Progenitor cell of endocrine pancreas (in vitro differentiated cells): ENCODE data around the gene RBM5. TPM values are rescaled to one million over a fixed set of nuclear protein-coding genes. Genes with fewer than 3 reads are reported as not detected.
"Not testable (repeated sequence)": the region's sequence is repeated elsewhere in the genome, so short reads cannot be mapped to it uniquely, and the experiment has no call there.

Source experiments
- DNase-seq: peaks from one replicate; pipeline ENCODE4 v3.0.0; 2021; ENCODE audit warnings: low spot score; ENCODE audit not compliant: unreplicated experiment
- H3K27ac Mint-ChIP-seq: 2 replicates; pipeline ENCODE4 v1.8.0; 2021; ENCODE audit warnings: mild to moderate bottlenecking, moderate library complexity, mixed read lengths
- H3K27me3 Mint-ChIP-seq: 2 replicates; pipeline ENCODE4 v1.8.0; 2021; ENCODE audit warnings: mixed read lengths
- H3K36me3 Mint-ChIP-seq: 2 replicates; pipeline ENCODE4 v1.8.0; 2022; ENCODE audit warnings: mixed read lengths; ENCODE audit not compliant: insufficient read depth
- H3K4me1 Mint-ChIP-seq: 2 replicates; pipeline ENCODE4 v1.8.0; 2021; ENCODE audit warnings: low read depth, mixed read lengths
- H3K4me3 Mint-ChIP-seq: 2 replicates; pipeline ENCODE4 v1.8.0; 2021; ENCODE audit warnings: low read depth, mild to moderate bottlenecking, moderate library complexity, mixed read lengths
- H3K9me3 Mint-ChIP-seq: 2 replicates; pipeline ENCODE4 v1.8.0; 2021; ENCODE audit warnings: low read depth, mixed read lengths
- total RNA-seq: library from RNA; stranded (reverse); gene quantifications from 2 replicates; pipeline ENCODE4 v1.2.1, GENCODE V29; 2021
- TF ChIP-seq, protein P1 (sequence below): fragments of 200-600 bp; sonication (generic); IDR thresholded peaks from one replicate; pipeline ENCODE4 v1.5.0; 2021; ENCODE audit warnings: antibody characterized with exemption, mild to moderate bottlenecking; ENCODE audit not compliant: unreplicated experiment

The RBM5 gene
- total RNA-seq, 1 donor from 2014 or later: 322 TPM

DNA sequence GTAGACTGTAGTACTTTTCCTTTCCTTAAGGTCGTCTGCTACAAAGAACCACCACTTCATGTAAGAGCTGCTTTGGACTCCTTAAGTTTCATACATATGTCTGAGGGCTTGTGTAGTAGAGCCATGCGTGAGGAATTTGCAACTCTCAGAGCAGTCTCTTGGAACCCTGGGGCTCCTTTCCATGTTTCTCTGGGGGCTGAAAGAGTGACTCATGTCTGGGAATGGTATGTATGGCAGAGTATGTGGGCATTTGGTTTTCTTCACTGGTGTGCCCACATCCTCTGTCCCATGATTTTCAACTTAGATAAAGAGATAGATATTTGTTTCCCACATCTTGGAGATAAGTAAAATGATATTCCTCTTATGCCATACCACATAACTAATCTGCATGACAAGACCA, 20.6 kb upstream of the RBM5 start:
- Mint-ChIP-seq H3K4me3 (no peak overlapping the region), H3K4me1 (no peaks in the 10 kb centered on the region), H3K36me3 (peaks cover 31% of the 10 kb centered on the region), H3K27ac (no peak overlapping the region), H3K9me3 (no peaks in the 10 kb centered on the region), H3K27me3 (no peaks in the 10 kb centered on the region)
- DNase-seq: no peak
- TF ChIP-seq, protein P1, sequence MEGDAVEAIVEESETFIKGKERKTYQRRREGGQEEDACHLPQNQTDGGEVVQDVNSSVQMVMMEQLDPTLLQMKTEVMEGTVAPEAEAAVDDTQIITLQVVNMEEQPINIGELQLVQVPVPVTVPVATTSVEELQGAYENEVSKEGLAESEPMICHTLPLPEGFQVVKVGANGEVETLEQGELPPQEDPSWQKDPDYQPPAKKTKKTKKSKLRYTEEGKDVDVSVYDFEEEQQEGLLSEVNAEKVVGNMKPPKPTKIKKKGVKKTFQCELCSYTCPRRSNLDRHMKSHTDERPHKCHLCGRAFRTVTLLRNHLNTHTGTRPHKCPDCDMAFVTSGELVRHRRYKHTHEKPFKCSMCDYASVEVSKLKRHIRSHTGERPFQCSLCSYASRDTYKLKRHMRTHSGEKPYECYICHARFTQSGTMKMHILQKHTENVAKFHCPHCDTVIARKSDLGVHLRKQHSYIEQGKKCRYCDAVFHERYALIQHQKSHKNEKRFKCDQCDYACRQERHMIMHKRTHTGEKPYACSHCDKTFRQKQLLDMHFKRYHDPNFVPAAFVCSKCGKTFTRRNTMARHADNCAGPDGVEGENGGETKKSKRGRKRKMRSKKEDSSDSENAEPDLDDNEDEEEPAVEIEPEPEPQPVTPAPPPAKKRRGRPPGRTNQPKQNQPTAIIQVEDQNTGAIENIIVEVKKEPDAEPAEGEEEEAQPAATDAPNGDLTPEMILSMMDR: no peak

DNA sequence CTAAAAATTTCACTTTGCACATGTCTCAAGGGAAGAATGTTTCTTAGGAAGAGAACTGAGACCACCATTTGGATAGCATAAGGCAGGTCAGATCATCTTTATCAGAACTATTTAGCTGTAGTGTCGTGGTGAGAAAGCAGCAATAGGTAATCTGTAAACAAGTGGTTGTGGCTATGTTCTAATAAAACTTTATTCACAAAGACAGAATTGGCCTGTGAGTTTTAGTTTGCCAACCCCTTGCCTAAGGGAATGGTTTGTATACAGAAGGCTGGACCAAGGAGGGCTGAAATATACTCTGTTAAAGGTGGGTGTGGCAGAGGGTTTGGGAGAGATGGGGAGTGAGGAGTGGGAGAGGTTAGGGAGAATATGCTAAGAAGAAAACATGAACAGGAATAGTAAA, 10.6 kb upstream of the RBM5 start:
- Mint-ChIP-seq H3K9me3 (no peaks in the 10 kb centered on the region), H3K4me1 (peaks cover 2% of the 10 kb centered on the region), H3K4me3 (no peak overlapping the region), H3K36me3 (peaks cover 21% of the 10 kb centered on the region), H3K27ac (no peak overlapping the region), H3K27me3 (no peaks in the 10 kb centered on the region)
- DNase-seq: no peak
- TF ChIP-seq, protein P1: no peak

DNA sequence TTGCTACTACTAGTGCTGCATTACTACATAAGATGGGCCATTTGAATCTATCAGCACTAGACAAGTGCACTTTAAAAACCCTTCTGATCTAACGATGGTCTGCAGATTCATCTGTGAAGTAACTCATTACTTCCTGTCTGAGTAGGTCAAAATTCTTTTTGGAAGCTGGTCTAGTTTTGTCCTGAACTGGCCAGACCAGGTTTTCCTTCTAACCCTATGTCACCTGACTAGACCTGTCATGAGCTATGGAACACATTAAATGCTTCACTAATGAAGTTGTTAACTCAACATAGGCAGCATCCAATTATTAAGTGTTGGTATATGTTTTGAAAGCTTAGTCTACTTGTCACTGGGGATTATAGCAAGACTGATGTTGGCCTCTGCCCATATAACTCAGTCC, 10.1 kb upstream of the RBM5 start:
- no peak overlapping the region for H3K4me3 Mint-ChIP-seq
- TF ChIP-seq, protein P1: no peak
- no peak overlapping the region for H3K27ac Mint-ChIP-seq
- DNase-seq: no peak
- no peaks in the 10 kb centered on the region for H3K9me3 Mint-ChIP-seq
- H3K4me1 Mint-ChIP-seq: peaks cover 2% of the 10 kb centered on the region
- peaks cover 20% of the 10 kb centered on the region for H3K36me3 Mint-ChIP-seq
- no peaks in the 10 kb centered on the region for H3K27me3 Mint-ChIP-seq

DNA sequence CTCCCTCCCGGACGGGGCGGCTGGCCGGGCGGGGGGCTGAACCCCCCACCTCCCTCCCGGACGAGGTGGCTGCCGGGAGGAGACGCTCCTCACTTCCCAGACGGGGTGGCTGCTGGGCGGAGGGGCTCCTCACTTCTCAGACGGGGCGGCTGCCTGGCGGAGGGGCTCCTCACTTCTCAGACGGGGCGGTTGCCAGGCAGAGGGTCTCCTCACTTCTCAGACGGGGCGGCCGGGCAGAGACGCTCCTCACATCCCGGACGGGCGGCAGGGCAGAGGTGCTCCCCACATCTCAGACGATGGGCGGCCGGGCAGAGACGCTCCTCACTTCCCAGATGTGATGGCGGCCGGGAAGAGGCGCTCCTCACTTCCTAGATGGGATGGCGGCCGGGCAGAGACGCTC, 3.8 kb upstream of the RBM5 start:
- H3K36me3 Mint-ChIP-seq, H3K27ac Mint-ChIP-seq, H3K4me3 Mint-ChIP-seq, H3K9me3 Mint-ChIP-seq, H3K4me1 Mint-ChIP-seq, DNase-seq, H3K27me3 Mint-ChIP-seq: not testable (repeated sequence)

DNA sequence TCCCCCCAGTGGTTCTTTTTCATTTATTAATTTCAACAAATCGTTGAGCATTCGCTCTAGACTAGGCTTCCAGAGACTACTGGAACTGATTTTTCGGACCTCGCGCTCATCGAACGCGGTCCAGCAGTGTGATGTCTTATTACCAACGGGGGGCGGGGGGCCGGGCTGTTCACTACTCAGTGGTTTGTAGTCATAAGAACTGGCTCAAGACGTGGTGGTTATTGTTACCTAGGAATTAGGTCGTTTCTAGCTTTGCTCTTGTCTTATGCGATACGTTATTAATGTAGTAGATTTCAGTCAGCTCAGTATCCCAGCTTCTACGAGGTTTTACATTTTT, 858 bp downstream of the RBM5 start:
- H3K27ac Mint-ChIP-seq: peak overlapping the region; percentile 99

DNA sequence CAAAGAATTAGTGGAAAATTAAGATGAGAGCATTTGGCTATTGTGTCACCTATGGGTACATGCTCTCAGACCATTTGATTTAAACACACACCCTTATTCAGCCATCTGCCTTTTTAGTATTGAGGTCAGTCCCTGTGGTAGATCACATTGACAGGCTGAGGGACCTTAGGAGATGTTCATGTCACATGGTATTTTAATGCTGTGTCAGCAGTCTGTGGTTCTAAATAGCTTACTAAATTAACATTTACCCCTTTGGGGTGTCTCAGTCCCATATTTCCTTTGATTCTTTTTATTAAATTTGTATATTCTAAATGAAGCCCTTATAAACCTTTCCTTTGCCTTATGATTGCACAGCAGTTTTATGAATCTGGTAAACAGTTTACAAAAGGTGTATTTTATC, 2.3 kb downstream of the RBM5 start:
- TF ChIP-seq, protein P1: no peak
- Mint-ChIP-seq H3K4me1 (peaks cover 13% of the 10 kb centered on the region), H3K27me3 (no peaks in the 10 kb centered on the region), H3K27ac (peak overlapping the region; percentile 99), H3K36me3 (peaks cover 34% of the 10 kb centered on the region), H3K9me3 (no peaks in the 10 kb centered on the region), H3K4me3 (peak overlapping the region; percentile 98)
- no peak for DNase-seq

More for the DNA sequence above, 858 bp downstream of the RBM5 start:
- H3K36me3 Mint-ChIP-seq: peaks cover 23% of the 10 kb centered on the region
- no peaks in the 10 kb centered on the region for H3K9me3 Mint-ChIP-seq
- TF ChIP-seq, protein P1: no peak
- no peak for DNase-seq
- H3K4me3 Mint-ChIP-seq: peak overlapping the region; percentile 98
- H3K4me1 Mint-ChIP-seq: peaks cover 13% of the 10 kb centered on the region
- H3K27me3 Mint-ChIP-seq: no peaks in the 10 kb centered on the region
